ENCODE measurements around the gene ADRA2B.

The ADRA2B gene

GRCh38 chr2:96131152-96131812 lies 14.9 kb upstream of the ADRA2B start:
- TF ChIP-seq REST (IDR thresholded peaks at IDR 0.05; ENCODE audit: insufficient replicate concordance, low read depth) (no peak), CTCF (IDR thresholded peaks at IDR 0.05; ENCODE audit: insufficient read depth, low read length) (no peak), GABPA (IDR thresholded peaks at IDR 0.05; ENCODE audit: low read depth) (no peak), POLR2AphosphoS5 (IDR thresholded peaks at IDR 0.05; ENCODE audit: low read depth) (no peak), SPI1 (IDR thresholded peaks at IDR 0.05; ENCODE audit: borderline replicate concordance, low read depth) (no peak)
- Histone ChIP-seq H3K27me3 (ENCODE audit: insufficient read depth, poor library complexity, severe bottlenecking) (no peaks in the 10 kb centered on the region), H3K27ac (replicated peaks) (no peak overlapping the region), H3K4me3 (replicated peaks; ENCODE audit: insufficient read depth, low read length) (no peak overlapping the region)
- DNase-seq (ENCODE audit: low read depth in 1 of 2, low spot score in 1 of 2): no peak

- Histone ChIP-seq H3K4me3 (replicated peaks; ENCODE audit: insufficient read depth, low read length) (no peak overlapping the region), H3K27me3 (ENCODE audit: insufficient read depth, poor library complexity, severe bottlenecking) (no peaks in the 10 kb centered on the region), H3K27ac (replicated peaks) (no peak overlapping the region)
- DNase-seq (ENCODE audit: low read depth in 1 of 2, low spot score in 1 of 2): no peak
- TF ChIP-seq REST (IDR thresholded peaks at IDR 0.05; ENCODE audit: insufficient replicate concordance, low read depth) (no peak), SPI1 (IDR thresholded peaks at IDR 0.05; ENCODE audit: borderline replicate concordance, low read depth) (no peak)
Observed at GRCh38 chr2:96130483-96130882, 14.1 kb upstream of the ADRA2B start.

- H3K4me3 ChIP-seq (replicated peaks; ENCODE audit: insufficient read depth, low read length): no peak overlapping the region
- H3K27me3 ChIP-seq (ENCODE audit: insufficient read depth, poor library complexity, severe bottlenecking): no peaks in the 10 kb centered on the region
- H3K27ac ChIP-seq (replicated peaks): no peak overlapping the region
- TF ChIP-seq CTCF (IDR thresholded peaks at IDR 0.05; ENCODE audit: insufficient read depth, low read length) (no peak), REST (IDR thresholded peaks at IDR 0.05; ENCODE audit: insufficient replicate concordance, low read depth) (no peak), SPI1 (IDR thresholded peaks at IDR 0.05; ENCODE audit: borderline replicate concordance, low read depth) (no peak), GABPA (IDR thresholded peaks at IDR 0.05; ENCODE audit: low read depth) (no peak), POLR2AphosphoS5 (IDR thresholded peaks at IDR 0.05; ENCODE audit: low read depth) (no peak)
- no peak for DNase-seq (ENCODE audit: low read depth in 1 of 2, low spot score in 1 of 2)
Observed at GRCh38 chr2:96129528-96130120, 13.3 kb upstream of the ADRA2B start.

Measured in HL-60 (cell line).